B cell (primary cell): ENCODE measurements around the gene AGXT. TPM values are rescaled to one million over a fixed set of nuclear protein-coding genes. Genes with fewer than 3 reads are reported as not detected.

Source experiments
- ATAC-seq: fragments of 200-7000 bp; cut with Tn5 transposase; one replicate; pipeline ENCODE4 v1.10.0; 2021; ENCODE audit warnings: low read depth, mild to moderate bottlenecking, moderate number of reproducible peaks, moderate library complexity
- CTCF ChIA-PET: fragments of 350-600 bp; sonication (Branson Sonifier 250); formaldehyde crosslinking; loops from one replicate; lab custom pipeline; 2021; ENCODE audit warnings: antibody characterized with exemption, inconsistent platforms; lab: Charles Lee
- POLR2A ChIA-PET: fragments of 350-600 bp; sonication (Branson Sonifier 250); formaldehyde crosslinking; loops from one replicate; lab custom pipeline; 2021; ENCODE audit warnings: antibody characterized with exemption; lab: Charles Lee
- DNase-seq: peaks from one replicate; pipeline ENCODE4 v3.0.0; 2013
- H2AFZ ChIP-seq: 2 replicates; pipeline ENCODE4 v1.6.1; 2012; ENCODE audit warnings: mild to moderate bottlenecking, low read depth, low read length; ENCODE audit not compliant: insufficient read depth, poor library complexity, severe bottlenecking
- H3K27ac ChIP-seq, 2 donors: 1 replicate in 1 of 2; 2 replicates in 1 of 2; pipeline ENCODE4 v1.5.1; 2012 to 2013; ENCODE audit warnings: low read length in 2 of 2, mild to moderate bottlenecking in 2 of 2, moderate library complexity in 1 of 2
- H3K27me3 ChIP-seq, 4 experiments: fragments of 200-600 bp in 1 of 4; sonication (generic) in 1 of 4; replicated peaks in 1 of 4; 1 replicate in 2 of 4; 2 replicates in 2 of 4; pipeline versions ENCODE4 v1.6.1 to v1.7.0; 2013 to 2016; ENCODE audit warnings: low read length in 3 of 4, mild to moderate bottlenecking in 2 of 4, mixed read lengths in 1 of 4, moderate library complexity in 1 of 4; ENCODE audit not compliant: insufficient read depth in 4 of 4, control insufficient read depth in 3 of 4; ENCODE audit errors: control extremely low read depth in 1 of 4
- H3K36me3 ChIP-seq, 2 experiments: replicated peaks in 1 of 2; 1 replicate in 1 of 2; 2 replicates in 1 of 2; pipeline versions ENCODE4 v1.6.1 to v1.7.1; 2013; ENCODE audit warnings: low read length in 1 of 2; ENCODE audit not compliant: insufficient read depth in 2 of 2, control insufficient read depth in 1 of 2; ENCODE audit errors: control extremely low read depth in 1 of 2, extremely low read depth in 1 of 2
- H3K4me1 ChIP-seq, 2 donors: fragments of 200-600 bp in 1 of 2; sonication (generic) in 1 of 2; 1 replicate in 1 of 2; 2 replicates in 1 of 2; pipeline versions ENCODE4 v1.5.1 to v1.6.1; 2013 to 2017; ENCODE audit warnings: low read length in 2 of 2; ENCODE audit not compliant: control insufficient read depth in 2 of 2, insufficient read depth in 2 of 2
- H3K4me2 ChIP-seq: replicated peaks from 2 replicates; pipeline ENCODE3; 2012; ENCODE audit warnings: mild to moderate bottlenecking, low read depth, low read length; ENCODE audit not compliant: poor library complexity, severe bottlenecking
- H3K4me3 ChIP-seq, 5 experiments: fragments of 200-600 bp in 1 of 5; sonication (generic) in 1 of 5; 1 replicate in 3 of 5; 2 replicates in 2 of 5; pipeline versions ENCODE4 v1.5.1 to v1.7.0; 2011 to 2016; ENCODE audit warnings: low read length in 4 of 5, mild to moderate bottlenecking in 4 of 5, low read depth in 2 of 5, control low read depth in 1 of 5, moderate library complexity in 1 of 5; ENCODE audit not compliant: insufficient read depth in 1 of 5; ENCODE audit errors: control extremely low read depth in 1 of 5, extremely low read depth in 1 of 5
- H3K79me2 ChIP-seq: fragments of 200-600 bp; sonication (generic); one replicate; pipeline ENCODE4 v1.6.0; 2016; ENCODE audit warnings: low read length; ENCODE audit not compliant: control insufficient read depth, insufficient read depth
- H3K9ac ChIP-seq: fragments of 200-600 bp; sonication (generic); 2 replicates; pipeline ENCODE4 v1.6.1; 2017; ENCODE audit warnings: mild to moderate bottlenecking, low read length, moderate library complexity
- H3K9me3 ChIP-seq, 3 donors: one replicate each; pipeline versions ENCODE4 v1.6.1 to v1.7.1; 2013; ENCODE audit warnings: low read length in 2 of 3; ENCODE audit not compliant: control insufficient read depth in 2 of 3, insufficient read depth in 1 of 3; ENCODE audit errors: control extremely low read depth in 1 of 3
- H4K20me1 ChIP-seq: 2 replicates; pipeline ENCODE4 v1.6.0; 2012; ENCODE audit warnings: mild to moderate bottlenecking, low read length; ENCODE audit not compliant: insufficient read depth, control insufficient read depth, poor library complexity, severe bottlenecking
- H3K27ac Mint-ChIP-seq: one replicate; pipeline ENCODE4 v1.8.0; 2021; ENCODE audit warnings: mixed read lengths
- H3K27me3 Mint-ChIP-seq: one replicate; pipeline ENCODE4 v1.8.0; 2021; ENCODE audit warnings: mixed read lengths
- H3K4me1 Mint-ChIP-seq: one replicate; pipeline ENCODE4 v1.8.0; 2021; ENCODE audit warnings: mixed read lengths
- H3K4me3 Mint-ChIP-seq: one replicate; pipeline ENCODE4 v1.8.0; 2021; ENCODE audit warnings: mixed read lengths
- H3K9me3 Mint-ChIP-seq: one replicate; pipeline ENCODE4 v1.8.0; 2022; ENCODE audit warnings: mixed read lengths; ENCODE audit not compliant: insufficient read depth
- CTCF ChIP-seq: fragments of 200-600 bp; IDR thresholded peaks from one replicate; pipeline ENCODE4 v1.8.0; 2022; ENCODE audit warnings: antibody characterized with exemption, mild to moderate bottlenecking
- EZH2 ChIP-seq: IDR thresholded peaks from 2 replicates; pipeline ENCODE4 v1.6.1; 2012; ENCODE audit warnings: borderline replicate concordance, low read depth, mild to moderate bottlenecking, moderate library complexity, low read length; ENCODE audit not compliant: insufficient read depth, poor library complexity, severe bottlenecking
- WGBS: methylation state at CpG from one replicate; pipeline ENCODE4 v1.1.5; 2013; ENCODE audit warnings: missing lambda C conversion rate; ENCODE audit not compliant: insufficient coverage; 5-methylcytosine and 5-hydroxymethylcytosine counted together
- intact Hi-C: fragments of 100-400 bp; cut with micrococcal nuclease; formaldehyde crosslinking; loops from one replicate; pipeline ENCODE4 v1.10.0; 2022
- polyA plus RNA-seq: library from polyadenylated mRNA; depleted of rRNA; stranded (reverse); fragments of >200 nt; gene quantifications from 2 replicates; pipeline ENCODE4 v1.2.3, GENCODE V29; 2012
- total RNA-seq, 2 donors: library from RNA; stranded (reverse); fragments of 120-200 nt in 1 of 2; gene quantifications; 1 replicate in 1 of 2; 2 replicates in 1 of 2; pipeline versions ENCODE4 v1.2.3 to v1.2.4, GENCODE V29; 2013 to 2022

AGXT gene
- total and polyA plus RNA-seq, 2 donors (not counting 1 experiment from before 2014, with no cell fraction given), result not detected

GRCh38 chr2:240888130-240888889 lies 19.7 kb downstream of the AGXT start:
- WGBS, result 92% methylated on average over 35 of the region's 37 CpGs
- Mint-ChIP-seq H3K4me3 (no peak overlapping the region), H3K27me3 (peaks cover 8% of the 10 kb centered on the region), H3K4me1 (peaks cover 2% of the 10 kb centered on the region), H3K27ac (no peak overlapping the region), H3K9me3 (no peaks in the 10 kb centered on the region)
- Histone ChIP-seq H3K9me3 (peaks cover 0 to 6% (median 0%) of the 10 kb centered on the region in 3 donors), H3K4me3 (no peak overlapping the region), H3K4me1 (peaks cover 0 to 2% of the 10 kb centered on the region in 2 donors), H3K27ac (no peak overlapping the region), H2AFZ (no peak overlapping the region), H3K4me2 (no peak overlapping the region), H3K79me2 (no peaks in the 10 kb centered on the region), H3K9ac (no peak overlapping the region), H4K20me1 (no peaks in the 10 kb centered on the region), H3K36me3 (no peaks in the 10 kb centered on the region), H3K27me3 (peaks cover 0 to 8% (median 0%) of the 10 kb centered on the region in 4 experiments)
- ATAC-seq, result no peak
- intact Hi-C loops, result no loop called here
- DNase-seq, result no peak
- ChIA-PET POLR2A (no interaction called here), CTCF (no interaction called here)
- TF ChIP-seq CTCF (no peak), EZH2 (no peak)

- no peak for DNase-seq
- no peak overlapping the region for H3K4me3 Mint-ChIP-seq
- no peaks in the 10 kb centered on the region for H3K9me3 Mint-ChIP-seq
- no peak for ATAC-seq
- Histone ChIP-seq H3K4me3 (no peak overlapping the region), H3K27me3 (peaks cover 0 to 7% (median 0%) of the 10 kb centered on the region in 4 experiments), H3K27ac (no peak overlapping the region), H3K36me3 (no peaks in the 10 kb centered on the region), H4K20me1 (no peaks in the 10 kb centered on the region), H3K4me2 (no peak overlapping the region), H3K79me2 (no peaks in the 10 kb centered on the region), H2AFZ (no peak overlapping the region), H3K4me1 (peaks cover 0 to 8% of the 10 kb centered on the region in 2 donors), H3K9me3 (peaks cover 0 to 6% (median 0%) of the 10 kb centered on the region in 3 donors), H3K9ac (no peak overlapping the region)
- ChIA-PET POLR2A (no interaction called here), CTCF (no interaction called here)
- WGBS, result 90% methylated on average over 10 of the region's 11 CpGs
- intact Hi-C loops, result no loop called here
- TF ChIP-seq EZH2 (no peak), CTCF (no peak)
- peaks cover 2% of the 10 kb centered on the region for H3K4me1 Mint-ChIP-seq
- H3K27me3 Mint-ChIP-seq, result peaks cover 5% of the 10 kb centered on the region
- H3K27ac Mint-ChIP-seq, result no peak overlapping the region
These were observed 20.4 kb downstream of the AGXT start for GRCh38 chr2:240888890-240889573.
